ENCODE data around the gene POU2F1. TPM values are rescaled to one million over a fixed set of nuclear protein-coding genes. Genes with fewer than 3 reads are reported as not detected.
A peak's percentile ranks its signal among the peaks of the same experiment; 100 is the strongest.

POU2F1 gene
- total RNA-seq, 1 experiment from 2014 or later: 24.5 TPM

- TF ChIP-seq CEBPB (IDR thresholded peaks at IDR 0.05; ENCODE audit: low read depth) (no peak), SP1 (IDR thresholded peaks at IDR 0.05; ENCODE audit: low read depth) (no peak), FOSL1 (IDR thresholded peaks at IDR 0.05; ENCODE audit: low read depth) (no peak), TCF7L2 (IDR thresholded peaks at IDR 0.05; ENCODE audit: borderline replicate concordance, extremely low read depth, insufficient read depth, insufficient read length) (no peak), SIN3A (IDR thresholded peaks at IDR 0.05; ENCODE audit: low read depth) (no peak), YY1 (IDR thresholded peaks at IDR 0.05; ENCODE audit: extremely low read depth, insufficient replicate concordance, low read depth, low read length) (no peak), ZFX (IDR thresholded peaks at IDR 0.05) (no peak), CTCF (IDR thresholded peaks at IDR 0.05 in 2 of 3, conservative IDR thresholded peaks at IDR 0.05 in 1 of 3; ENCODE audit: borderline replicate concordance in 1 of 3, insufficient read depth in 1 of 3, low read depth in 2 of 3, low read length in 2 of 3) (no peak), EZH2phosphoT487 (IDR thresholded peaks at IDR 0.05; ENCODE audit: borderline replicate concordance) (no peak), REST (IDR thresholded peaks at IDR 0.05; ENCODE audit: low read depth) (no peak), SRF (IDR thresholded peaks at IDR 0.05; ENCODE audit: low read depth) (no peak), EZH2 (IDR thresholded peaks at IDR 0.05) (no peak), JUND (IDR thresholded peaks at IDR 0.05) (no peak), ZBTB33 (IDR thresholded peaks at IDR 0.05; ENCODE audit: extremely low read depth, insufficient replicate concordance, low read length) (no peak), EGR1 (IDR thresholded peaks at IDR 0.05; ENCODE audit: low read depth) (no peak), RAD21 (IDR thresholded peaks at IDR 0.05; ENCODE audit: low read depth) (no peak), CBX3 (IDR thresholded peaks at IDR 0.05; ENCODE audit: low read depth) (no peak), ELF1 (IDR thresholded peaks at IDR 0.05; ENCODE audit: borderline replicate concordance, low read depth) (no peak)
- TF ChIP-seq, protein P1, sequence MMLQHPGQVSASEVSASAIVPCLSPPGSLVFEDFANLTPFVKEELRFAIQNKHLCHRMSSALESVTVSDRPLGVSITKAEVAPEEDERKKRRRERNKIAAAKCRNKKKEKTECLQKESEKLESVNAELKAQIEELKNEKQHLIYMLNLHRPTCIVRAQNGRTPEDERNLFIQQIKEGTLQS (IDR thresholded peaks at IDR 0.05): no peak
- TF ChIP-seq, protein P2, sequence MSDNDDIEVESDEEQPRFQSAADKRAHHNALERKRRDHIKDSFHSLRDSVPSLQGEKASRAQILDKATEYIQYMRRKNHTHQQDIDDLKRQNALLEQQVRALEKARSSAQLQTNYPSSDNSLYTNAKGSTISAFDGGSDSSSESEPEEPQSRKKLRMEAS (IDR thresholded peaks at IDR 0.05): no peak
- no peaks in the 10 kb centered on the region for H3K27me3 ChIP-seq (ENCODE audit: insufficient read depth, low read length)
- no peaks in the 10 kb centered on the region for H3K9me3 ChIP-seq (ENCODE audit: control insufficient read depth in 1 of 2, insufficient read depth in 1 of 2, low read depth in 1 of 2, low read length in 2 of 2)
- ChIA-PET CTCF (interaction anchor here (0.7 to 1.9 kb wide), 2 partner anchors 173 to 221 kb away, joined by 3 to 8 read pairs; partner anchors contain the start of gene POU2F1), RAD21 (ENCODE audit: low non-redundant PET in 1 of 2, low total read pairs in 2 of 2, uncharacterized antibody in 2 of 2, unreplicated experiment in 2 of 2) (no interaction called here), POLR2A (no interaction called here)
- H3K4me1 ChIP-seq (ENCODE audit: control insufficient read depth in 1 of 2, insufficient read depth in 2 of 2, low read length in 2 of 2): peaks cover 0 to 13% of the 10 kb centered on the region in 2 experiments; a peak in 3 of 4 replicates
- ATAC-seq: no peak
- H2AFZ ChIP-seq (ENCODE audit: low read depth, low read length, poor library complexity, severe bottlenecking): no peak overlapping the region
- 0 out of 2 replicates have a peak overlapping the region, but pooled peaks have one; percentile 48 for H3K4me2 ChIP-seq (ENCODE audit: low read length)
- no peaks in the 10 kb centered on the region for H4K20me1 ChIP-seq (ENCODE audit: insufficient read depth)
- no peaks in the 10 kb centered on the region for H3K9me2 ChIP-seq (ENCODE audit: insufficient read depth)
- no peaks in the 10 kb centered on the region for H3K36me3 ChIP-seq (ENCODE audit: control insufficient read depth in 1 of 2, insufficient read depth in 2 of 2, low read length in 2 of 2)
- no TSS peak for BruUV-seq (replicated peaks)
- intact Hi-C loops (cut with micrococcal nuclease): loop anchor here (5.0 kb wide), 1 partner anchor 91 kb away; no protein-coding TSS in a partner anchor
- H3K79me2 ChIP-seq (ENCODE audit: insufficient read depth, low read length): no peaks in the 10 kb centered on the region
- no peak for DNase-seq (ENCODE audit: low read depth, low spot score)
- no peak overlapping the region for H3K4me3 ChIP-seq (replicated peaks in 1 of 2; ENCODE audit: low read depth in 1 of 2, low read length in 2 of 2)
- H3K27ac ChIP-seq (ENCODE audit: low read depth, low read length): no peak overlapping the region
- H3K9ac ChIP-seq (ENCODE audit: low read length): no peak overlapping the region
Measured at GRCh38 chr1:167441222-167441621, 220.5 kb downstream of the POU2F1 start.

Measured in HCT116 (cell line).